ENCODE measurements around the gene CAPN10. TPM values are rescaled to one million over a fixed set of nuclear protein-coding genes. Genes with fewer than 3 reads are reported as not detected.
A peak's percentile ranks its signal among the peaks of the same experiment; 100 is the strongest.

CAPN10 gene
- total and polyA plus RNA-seq, 2 donors from 2014 or later = 26.3 to 50.9 TPM

GRCh38 chr2:240636563-240637115 is 50.1 kb downstream of the CAPN10 start:
- FAIRE-seq (no peak), DNase-seq (peak in 1 of 5 donors; percentile 53)
- Histone ChIP-seq H3K4me1 (ENCODE audit: control insufficient read depth in 2 of 3, insufficient read depth in 2 of 3, low read depth in 1 of 3, low read length in 3 of 3) (no peaks in the 10 kb centered on the region), H3K27ac (ENCODE audit: low read depth in 2 of 2, low read length in 2 of 2) (no peak overlapping the region), H3K36me3 (ENCODE audit: control insufficient read depth in 2 of 3, insufficient read depth in 3 of 3, low read length in 3 of 3) (no peaks in the 10 kb centered on the region), H3K9ac (ENCODE audit: low read length in 3 of 3) (no peak overlapping the region), H3K4me3 (ENCODE audit: low read length in 3 of 3) (no peak overlapping the region), H3K27me3 (ENCODE audit: control insufficient read depth, insufficient read depth, low read length) (no peaks in the 10 kb centered on the region), H3K9me3 (ENCODE audit: control insufficient read depth in 2 of 3, insufficient read depth in 1 of 3, low read length in 3 of 3) (peaks cover 0 to 3% (median 0%) of the 10 kb centered on the region in 3 donors)
- TF ChIP-seq CTCF (IDR thresholded peaks at IDR 0.05; ENCODE audit: borderline replicate concordance, extremely low read depth, insufficient read depth) = no peak
- intact Hi-C loops (cut with DNase I) = no loop called here

- no peaks in the 10 kb centered on the region for H3K27me3 ChIP-seq (ENCODE audit: control insufficient read depth, insufficient read depth, low read length)
- no peak overlapping the region for H3K27ac ChIP-seq (ENCODE audit: low read depth in 2 of 2, low read length in 2 of 2)
- no peak for TF ChIP-seq CTCF (IDR thresholded peaks at IDR 0.05; ENCODE audit: borderline replicate concordance, extremely low read depth, insufficient read depth)
- DNase-seq (peak in 1 of 5 donors; percentile 60), FAIRE-seq (no peak)
- peaks cover 0 to 3% (median 0%) of the 10 kb centered on the region in 3 donors for H3K9me3 ChIP-seq (ENCODE audit: control insufficient read depth in 2 of 3, insufficient read depth in 1 of 3, low read length in 3 of 3)
- no peaks in the 10 kb centered on the region for H3K4me1 ChIP-seq (ENCODE audit: control insufficient read depth in 2 of 3, insufficient read depth in 2 of 3, low read depth in 1 of 3, low read length in 3 of 3)
- no peak overlapping the region for H3K9ac ChIP-seq (ENCODE audit: low read length in 3 of 3)
- no peak overlapping the region for H3K4me3 ChIP-seq (ENCODE audit: low read length in 3 of 3)
- no peaks in the 10 kb centered on the region for H3K36me3 ChIP-seq (ENCODE audit: control insufficient read depth in 2 of 3, insufficient read depth in 3 of 3, low read length in 3 of 3)
- intact Hi-C loops (cut with DNase I) = no loop called here
Measured at GRCh38 chr2:240637116-240637900, 50.8 kb downstream of the CAPN10 start.

- intact Hi-C loops (cut with DNase I) = no loop called here
- no peak overlapping the region for H3K27ac ChIP-seq (ENCODE audit: low read depth in 2 of 2, low read length in 2 of 2)
- no peak for FAIRE-seq
- no peak for TF ChIP-seq CTCF (IDR thresholded peaks at IDR 0.05; ENCODE audit: borderline replicate concordance, extremely low read depth, insufficient read depth)
- no peaks in the 10 kb centered on the region for H3K36me3 ChIP-seq (ENCODE audit: control insufficient read depth in 2 of 3, insufficient read depth in 3 of 3, low read length in 3 of 3)
- no peaks in the 10 kb centered on the region for H3K4me1 ChIP-seq (ENCODE audit: control insufficient read depth in 2 of 3, insufficient read depth in 2 of 3, low read depth in 1 of 3, low read length in 3 of 3)
- H3K9ac ChIP-seq (ENCODE audit: low read length in 3 of 3) = no peak overlapping the region
- peaks cover 0 to 3% (median 0%) of the 10 kb centered on the region in 3 donors for H3K9me3 ChIP-seq (ENCODE audit: control insufficient read depth in 2 of 3, insufficient read depth in 1 of 3, low read length in 3 of 3)
- H3K27me3 ChIP-seq (ENCODE audit: control insufficient read depth, insufficient read depth, low read length) = no peaks in the 10 kb centered on the region
- DNase-seq = no peak
- H3K4me3 ChIP-seq (ENCODE audit: low read length in 3 of 3) = no peak overlapping the region
Measured at GRCh38 chr2:240637901-240638345, 51.4 kb downstream of the CAPN10 start.
